Fibroblast of lung (primary cell): Measurements from ENCODE around the gene NBR1. TPM values are rescaled to one million over a fixed set of nuclear protein-coding genes. Genes with fewer than 3 reads are reported as not detected.
"Not testable (repeated sequence)": the region's sequence is repeated elsewhere in the genome, so short reads cannot be mapped to it uniquely, and the experiment has no call there.

Experiments used
- DNase-seq, 2 donors: peaks; one replicate each; pipeline versions ENCODE4 v3.0.0 to v3.0.0-alpha.2; 2010; ENCODE audit warnings: low read depth in 2 of 2
- H2AFZ ChIP-seq: 2 replicates; pipeline ENCODE4 v1.5.1; 2012; ENCODE audit warnings: low read length, control low read depth, inconsistent platforms
- H3K27ac ChIP-seq: 2 replicates; pipeline ENCODE4 v1.5.1; 2011; ENCODE audit warnings: low read length, control low read depth; ENCODE audit not compliant: insufficient read depth
- H3K27me3 ChIP-seq: 2 replicates; pipeline ENCODE4 v1.5.1; 2011; ENCODE audit warnings: mild to moderate bottlenecking, low read length; ENCODE audit not compliant: control insufficient read depth, insufficient read depth
- H3K36me3 ChIP-seq: 2 replicates; pipeline ENCODE4 v1.5.1; 2011; ENCODE audit warnings: low read length; ENCODE audit not compliant: control insufficient read depth, insufficient read depth
- H3K4me1 ChIP-seq: 2 replicates; pipeline ENCODE4 v1.5.1; 2011; ENCODE audit warnings: low read length; ENCODE audit not compliant: control insufficient read depth, insufficient read depth; ENCODE audit errors: extremely low read depth
- H3K4me2 ChIP-seq: 2 replicates; pipeline ENCODE4 v1.5.1; 2011; ENCODE audit warnings: low read length, control low read depth; ENCODE audit not compliant: insufficient read depth; ENCODE audit errors: extremely low read depth
- H3K4me3 ChIP-seq, 4 experiments: fragments of 200-600 bp in 1 of 4; sonication (generic) in 1 of 4; replicated peaks in 1 of 4; 2 replicates each; pipeline ENCODE4 v1.5.1; 2011 to 2016; ENCODE audit warnings: low read length in 4 of 4, low read depth in 3 of 4, mild to moderate bottlenecking in 3 of 4, control low read depth in 2 of 4, inconsistent platforms in 1 of 4, mixed read lengths in 1 of 4; ENCODE audit not compliant: insufficient read depth in 1 of 4; ENCODE audit errors: control extremely low read depth in 1 of 4
- H3K79me2 ChIP-seq: 2 replicates; pipeline ENCODE4 v1.5.1; 2012; ENCODE audit warnings: mild to moderate bottlenecking, low read length, inconsistent platforms; ENCODE audit not compliant: control insufficient read depth, insufficient read depth
- H3K9ac ChIP-seq: 2 replicates; pipeline ENCODE4 v1.5.1; 2011; ENCODE audit warnings: mild to moderate bottlenecking, low read length, control low read depth; ENCODE audit not compliant: insufficient read depth
- H3K9me3 ChIP-seq: 2 replicates; pipeline ENCODE4 v1.5.1; 2012; ENCODE audit warnings: low read depth, low read length; ENCODE audit not compliant: control insufficient read depth, insufficient read depth
- H4K20me1 ChIP-seq: 2 replicates; pipeline ENCODE4 v1.5.1; 2011; ENCODE audit warnings: low read length; ENCODE audit not compliant: control insufficient read depth, insufficient read depth; ENCODE audit errors: extremely low read depth
- CTCF ChIP-seq, 2 donors: IDR thresholded peaks in 1 of 2; conservative IDR thresholded peaks in 1 of 2; 1 replicate in 1 of 2; 2 replicates in 1 of 2; pipeline ENCODE4 v1.5.1; 2011 to 2012; ENCODE audit warnings: low read length in 2 of 2, control low read depth in 1 of 2, inconsistent platforms in 1 of 2, low read depth in 1 of 2, mild to moderate bottlenecking in 1 of 2
- EZH2 ChIP-seq: IDR thresholded peaks from 2 replicates; pipeline ENCODE4 v1.5.1; 2012; ENCODE audit warnings: low read length, control low read depth, mild to moderate bottlenecking; ENCODE audit errors: missing control alignments
- polyA plus RNA-seq, 2 donors: library from polyadenylated mRNA; depleted of rRNA in 1 of 2; stranded (reverse) in 1 of 2; unstranded in 1 of 2; fragments of >200 nt; gene quantifications; 2 replicates each; pipeline ENCODE4 v1.2.1, GENCODE V29; 2011 to 2012; ENCODE audit warnings: missing spikeins in 1 of 2
- total RNA-seq: library from RNA; depleted of rRNA; stranded (reverse); fragments of >200 nt; gene quantifications from 2 replicates; pipeline ENCODE4 v1.2.1, GENCODE V29; 2014

The NBR1 gene
- total and polyA plus RNA-seq, 2 donors (not counting 1 experiment from before 2014, with no cell fraction given): 91.8 to 134 TPM

- H2AFZ ChIP-seq: no peak overlapping the region
- H3K27ac ChIP-seq: peak overlapping the region; percentile 76
- H3K4me1 ChIP-seq: peaks cover 11% of the 10 kb centered on the region
- no peak for TF ChIP-seq CTCF (conservative IDR thresholded peaks at IDR 0.05 in 1 of 2, IDR thresholded peaks at IDR 0.05 in 1 of 2; ENCODE audit: low read depth in 1 of 2, low read length in 2 of 2)
- TF ChIP-seq EZH2: no peak
- H4K20me1 ChIP-seq: no peaks in the 10 kb centered on the region
- peaks cover 14% of the 10 kb centered on the region for H3K79me2 ChIP-seq
- no peak overlapping the region for H3K9ac ChIP-seq
- peak overlapping the region in 1 of 4 experiments; percentile 26 for H3K4me3 ChIP-seq
- H3K4me2 ChIP-seq: peak overlapping the region; percentile 37
- peak; percentile 53 to 80 for DNase-seq
- H3K9me3 ChIP-seq: no peaks in the 10 kb centered on the region
- H3K27me3 ChIP-seq: no peaks in the 10 kb centered on the region
- H3K36me3 ChIP-seq: peaks cover 7% of the 10 kb centered on the region
Measured at GRCh38 chr17:43175213-43176118, 4.5 kb downstream of the NBR1 start.

- TF ChIP-seq EZH2 (no peak), CTCF (conservative IDR thresholded peaks at IDR 0.05 in 1 of 2, IDR thresholded peaks at IDR 0.05 in 1 of 2; ENCODE audit: low read depth in 1 of 2, low read length in 2 of 2) (no peak)
- no peaks in the 10 kb centered on the region for H3K9me3 ChIP-seq
- H3K36me3 ChIP-seq: peaks cover 7% of the 10 kb centered on the region
- H2AFZ ChIP-seq: no peak overlapping the region
- H3K27me3 ChIP-seq: no peaks in the 10 kb centered on the region
- H3K9ac ChIP-seq: no peak overlapping the region
- no peak overlapping the region for H3K4me2 ChIP-seq
- H3K4me1 ChIP-seq: peaks cover 11% of the 10 kb centered on the region
- H3K4me3 ChIP-seq: peak overlapping the region in 1 of 4 experiments; percentile 26
- DNase-seq: no peak
- peaks cover 14% of the 10 kb centered on the region for H3K79me2 ChIP-seq
- peak overlapping the region; percentile 76 for H3K27ac ChIP-seq
- no peaks in the 10 kb centered on the region for H4K20me1 ChIP-seq
Measured at GRCh38 chr17:43176119-43176570, 5.1 kb downstream of the NBR1 start.

GRCh38 chr17:43183921-43184320 is 12.9 kb downstream of the NBR1 start:
- Histone ChIP-seq H3K9me3 (no peaks in the 10 kb centered on the region), H3K27me3 (no peaks in the 10 kb centered on the region), H3K27ac (no peak overlapping the region), H3K79me2 (no peaks in the 10 kb centered on the region), H3K4me2 (no peak overlapping the region), H3K4me3 (no peak overlapping the region), H3K9ac (no peak overlapping the region), H2AFZ (no peak overlapping the region), H3K36me3 (peaks cover 5% of the 10 kb centered on the region), H3K4me1 (no peaks in the 10 kb centered on the region), H4K20me1 (no peaks in the 10 kb centered on the region)
- no peak for DNase-seq
- no peak for TF ChIP-seq EZH2
- TF ChIP-seq CTCF (conservative IDR thresholded peaks at IDR 0.05 in 1 of 2, IDR thresholded peaks at IDR 0.05 in 1 of 2; ENCODE audit: low read depth in 1 of 2, low read length in 2 of 2): no peak

- DNase-seq, H3K4me2 ChIP-seq: not testable (repeated sequence)
- H3K36me3 ChIP-seq: peaks cover 14% of the 10 kb centered on the region
Measured at GRCh38 chr17:43186656-43187055, 15.6 kb downstream of the NBR1 start.

More at GRCh38 chr17:43186656-43187055, 15.6 kb downstream of the NBR1 start:
- not testable (repeated sequence) for H2AFZ ChIP-seq, H3K9me3 ChIP-seq, H4K20me1 ChIP-seq, H3K9ac ChIP-seq, H3K4me1 ChIP-seq, H3K27ac ChIP-seq, H3K79me2 ChIP-seq, H3K27me3 ChIP-seq, H3K4me3 ChIP-seq
